HEK293 (cell line): Measurements from ENCODE around the gene CEP85L.

ENCODE experiments used
- CTCF ChIA-PET: fragments of 350-600 bp; formaldehyde crosslinking; extraction: SDS; loops from one replicate; lab custom pipeline; 2021; ENCODE audit warnings: antibody characterized with exemption; lab: Yijun Ruan, JAX
- POLR2A ChIA-PET: fragments of 300-600 bp; formaldehyde crosslinking; extraction: SDS; loops from one replicate; lab custom pipeline; 2020; ENCODE audit warnings: antibody characterized with exemption, inconsistent platforms; lab: Yijun Ruan, JAX
- H3K27ac ChIP-seq: fragments of 200-500 bp; sonication (Bioruptor generic); 2 replicates; pipeline ENCODE4 v1.5.1; 2014; ENCODE audit warnings: low read depth, low read length, control low read depth, inconsistent platforms; ENCODE audit errors: extremely low read depth
- H3K36me3 ChIP-seq, 2 experiments: fragments of 200-500 bp in 1 of 2; sonication (Bioruptor generic) in 1 of 2; 1 replicate in 1 of 2; 2 replicates in 1 of 2; pipeline ENCODE4 v1.5.1; 2014 to 2017; ENCODE audit warnings: inconsistent platforms in 2 of 2, low read length in 2 of 2; ENCODE audit not compliant: control insufficient read depth in 2 of 2, insufficient read depth in 1 of 2
- H3K4me1 ChIP-seq: fragments of 200-500 bp; sonication (Bioruptor generic); 2 replicates; pipeline ENCODE4 v1.5.1; 2014; ENCODE audit warnings: mild to moderate bottlenecking, low read length, inconsistent platforms; ENCODE audit not compliant: control insufficient read depth, insufficient read depth
- H3K4me3 ChIP-seq: 2 replicates; pipeline ENCODE4 v1.5.1; 2011; ENCODE audit warnings: low read depth, mild to moderate bottlenecking, control low read depth, low read length, moderate library complexity
- H3K9me3 ChIP-seq: fragments of 200-500 bp; sonication (Bioruptor generic); 2 replicates; pipeline ENCODE4 v1.5.1; 2014; ENCODE audit warnings: low read depth, low read length, inconsistent platforms; ENCODE audit not compliant: control insufficient read depth, insufficient read depth
- GLI4 ChIP-seq: fragments of 450-650 bp; formaldehyde crosslinking; IDR thresholded peaks from 2 replicates; pipeline ENCODE4 v1.5.1; 2016; ENCODE audit warnings: missing biosample characterization, missing genetic modification characterization
- ZNF112 ChIP-seq: fragments of 450-650 bp; formaldehyde crosslinking; IDR thresholded peaks from 2 replicates; pipeline ENCODE4 v1.5.0; 2017; ENCODE audit warnings: missing biosample characterization, missing genetic modification characterization
- ZNF114 ChIP-seq: fragments of 450-650 bp; formaldehyde crosslinking; IDR thresholded peaks from 2 replicates; pipeline ENCODE4 v1.5.0; 2017; ENCODE audit warnings: missing biosample characterization, missing genetic modification characterization
- ZNF132 ChIP-seq: fragments of 450-650 bp; formaldehyde crosslinking; IDR thresholded peaks from 2 replicates; pipeline ENCODE4 v1.5.1; 2017; ENCODE audit warnings: missing biosample characterization, missing genetic modification characterization, borderline replicate concordance
- ZNF324 ChIP-seq: fragments of 450-650 bp; formaldehyde crosslinking; IDR thresholded peaks from 2 replicates; pipeline ENCODE4 v1.5.1; 2016; ENCODE audit warnings: missing biosample characterization, missing genetic modification characterization
- ZNF549 ChIP-seq: fragments of 450-650 bp; IDR thresholded peaks from 2 replicates; pipeline ENCODE4 v1.5.1; 2018; ENCODE audit warnings: missing biosample characterization, missing genetic modification characterization, mild to moderate bottlenecking, inconsistent platforms, moderate library complexity
- ZNF677 ChIP-seq: fragments of 450-650 bp; IDR thresholded peaks from 2 replicates; pipeline ENCODE4 v1.5.0; 2018; ENCODE audit warnings: missing biosample characterization, mild to moderate bottlenecking, missing genetic modification characterization, moderate library complexity
- ZNF747 ChIP-seq: fragments of 450-650 bp; formaldehyde crosslinking; IDR thresholded peaks from 2 replicates; pipeline ENCODE4 v1.5.1; 2016; ENCODE audit warnings: missing biosample characterization, missing genetic modification characterization
- TF ChIP-seq, protein P1 (sequence below): fragments of 450-650 bp; formaldehyde crosslinking; IDR thresholded peaks from 2 replicates; pipeline ENCODE4 v1.5.1; 2016; ENCODE audit warnings: missing biosample characterization, missing genetic modification characterization
- TF ChIP-seq, protein P2 (sequence below): fragments of 450-650 bp; formaldehyde crosslinking; IDR thresholded peaks from 2 replicates; pipeline ENCODE4 v1.5.1; 2017; ENCODE audit warnings: missing biosample characterization, missing genetic modification characterization
- TF ChIP-seq, protein P3 (sequence below): fragments of 450-650 bp; formaldehyde crosslinking; conservative IDR thresholded peaks from 2 replicates; pipeline ENCODE4 v1.5.1; 2016; ENCODE audit warnings: low read depth, missing biosample characterization, missing genetic modification characterization
- TF ChIP-seq, protein P4 (sequence below): fragments of 450-650 bp; formaldehyde crosslinking; IDR thresholded peaks from 2 replicates; pipeline ENCODE4 v1.5.1; 2016; ENCODE audit warnings: missing biosample characterization, missing genetic modification characterization
- TF ChIP-seq, protein P5 (sequence below): fragments of 450-650 bp; formaldehyde crosslinking; IDR thresholded peaks from 2 replicates; pipeline ENCODE4 v1.5.1; 2016; ENCODE audit warnings: missing biosample characterization, missing genetic modification characterization
- TF ChIP-seq, protein P6 (sequence below): fragments of 450-650 bp; IDR thresholded peaks from 2 replicates; pipeline ENCODE4 v1.5.1; 2018; ENCODE audit warnings: missing biosample characterization, missing genetic modification characterization

The CEP85L gene

DNA sequence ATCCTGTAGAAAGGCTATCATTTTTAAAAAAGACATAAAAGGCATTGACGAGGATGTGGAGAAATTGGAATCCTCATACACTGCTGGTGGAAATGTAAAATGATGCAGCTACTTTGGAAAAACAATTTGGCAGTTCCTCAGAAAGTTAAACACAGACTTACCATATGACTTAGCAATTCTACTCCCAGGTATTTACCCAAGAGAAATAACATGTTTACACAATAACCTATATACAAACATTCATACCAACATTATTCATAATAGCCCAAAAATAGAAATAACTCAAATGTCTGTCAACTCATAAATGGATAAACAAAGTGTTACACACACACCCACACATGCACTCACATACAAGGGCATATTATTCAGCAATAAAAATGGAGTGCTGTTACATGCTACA, 23.4 kb upstream of the CEP85L start:
- Histone ChIP-seq H3K4me3 (no peak overlapping the region), H3K4me1 (no peaks in the 10 kb centered on the region), H3K27ac (no peak overlapping the region), H3K9me3 (no peaks in the 10 kb centered on the region), H3K36me3 (no peaks in the 10 kb centered on the region)
- TF ChIP-seq ZNF677 (tag by site-specific recombination) (no peak), ZNF112 (tag by site-specific recombination) (no peak), GLI4 (tag by site-specific recombination) (no peak), ZNF747 (tag by site-specific recombination) (no peak), ZNF114 (tag by site-specific recombination) (no peak), ZNF549 (tag by site-specific recombination) (no peak), ZNF324 (no peak)
- TF ChIP-seq, protein P1, sequence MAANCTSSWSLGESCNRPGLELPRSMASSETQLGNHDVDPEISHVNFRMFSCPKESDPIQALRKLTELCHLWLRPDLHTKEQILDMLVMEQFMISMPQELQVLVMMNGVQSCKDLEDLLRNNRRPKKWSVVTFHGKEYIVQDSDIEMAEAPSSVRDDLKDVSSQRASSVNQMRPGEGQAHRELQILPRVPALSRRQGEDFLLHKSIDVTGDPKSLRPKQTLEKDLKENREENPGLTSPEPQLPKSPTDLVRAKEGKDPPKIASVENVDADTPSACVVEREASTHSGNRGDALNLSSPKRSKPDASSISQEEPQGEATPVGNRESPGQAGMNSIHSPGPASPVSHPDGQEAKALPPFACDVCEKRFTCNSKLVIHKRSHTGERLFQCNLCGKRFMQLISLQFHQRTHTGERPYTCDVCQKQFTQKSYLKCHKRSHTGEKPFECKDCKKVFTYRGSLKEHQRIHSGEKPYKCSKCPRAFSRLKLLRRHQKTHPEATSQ (tag by site-specific recombination): no peak
- TF ChIP-seq, protein P2, sequence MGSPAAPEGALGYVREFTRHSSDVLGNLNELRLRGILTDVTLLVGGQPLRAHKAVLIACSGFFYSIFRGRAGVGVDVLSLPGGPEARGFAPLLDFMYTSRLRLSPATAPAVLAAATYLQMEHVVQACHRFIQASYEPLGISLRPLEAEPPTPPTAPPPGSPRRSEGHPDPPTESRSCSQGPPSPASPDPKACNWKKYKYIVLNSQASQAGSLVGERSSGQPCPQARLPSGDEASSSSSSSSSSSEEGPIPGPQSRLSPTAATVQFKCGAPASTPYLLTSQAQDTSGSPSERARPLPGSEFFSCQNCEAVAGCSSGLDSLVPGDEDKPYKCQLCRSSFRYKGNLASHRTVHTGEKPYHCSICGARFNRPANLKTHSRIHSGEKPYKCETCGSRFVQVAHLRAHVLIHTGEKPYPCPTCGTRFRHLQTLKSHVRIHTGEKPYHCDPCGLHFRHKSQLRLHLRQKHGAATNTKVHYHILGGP (tag by site-specific recombination): no peak
- TF ChIP-seq, protein P3, sequence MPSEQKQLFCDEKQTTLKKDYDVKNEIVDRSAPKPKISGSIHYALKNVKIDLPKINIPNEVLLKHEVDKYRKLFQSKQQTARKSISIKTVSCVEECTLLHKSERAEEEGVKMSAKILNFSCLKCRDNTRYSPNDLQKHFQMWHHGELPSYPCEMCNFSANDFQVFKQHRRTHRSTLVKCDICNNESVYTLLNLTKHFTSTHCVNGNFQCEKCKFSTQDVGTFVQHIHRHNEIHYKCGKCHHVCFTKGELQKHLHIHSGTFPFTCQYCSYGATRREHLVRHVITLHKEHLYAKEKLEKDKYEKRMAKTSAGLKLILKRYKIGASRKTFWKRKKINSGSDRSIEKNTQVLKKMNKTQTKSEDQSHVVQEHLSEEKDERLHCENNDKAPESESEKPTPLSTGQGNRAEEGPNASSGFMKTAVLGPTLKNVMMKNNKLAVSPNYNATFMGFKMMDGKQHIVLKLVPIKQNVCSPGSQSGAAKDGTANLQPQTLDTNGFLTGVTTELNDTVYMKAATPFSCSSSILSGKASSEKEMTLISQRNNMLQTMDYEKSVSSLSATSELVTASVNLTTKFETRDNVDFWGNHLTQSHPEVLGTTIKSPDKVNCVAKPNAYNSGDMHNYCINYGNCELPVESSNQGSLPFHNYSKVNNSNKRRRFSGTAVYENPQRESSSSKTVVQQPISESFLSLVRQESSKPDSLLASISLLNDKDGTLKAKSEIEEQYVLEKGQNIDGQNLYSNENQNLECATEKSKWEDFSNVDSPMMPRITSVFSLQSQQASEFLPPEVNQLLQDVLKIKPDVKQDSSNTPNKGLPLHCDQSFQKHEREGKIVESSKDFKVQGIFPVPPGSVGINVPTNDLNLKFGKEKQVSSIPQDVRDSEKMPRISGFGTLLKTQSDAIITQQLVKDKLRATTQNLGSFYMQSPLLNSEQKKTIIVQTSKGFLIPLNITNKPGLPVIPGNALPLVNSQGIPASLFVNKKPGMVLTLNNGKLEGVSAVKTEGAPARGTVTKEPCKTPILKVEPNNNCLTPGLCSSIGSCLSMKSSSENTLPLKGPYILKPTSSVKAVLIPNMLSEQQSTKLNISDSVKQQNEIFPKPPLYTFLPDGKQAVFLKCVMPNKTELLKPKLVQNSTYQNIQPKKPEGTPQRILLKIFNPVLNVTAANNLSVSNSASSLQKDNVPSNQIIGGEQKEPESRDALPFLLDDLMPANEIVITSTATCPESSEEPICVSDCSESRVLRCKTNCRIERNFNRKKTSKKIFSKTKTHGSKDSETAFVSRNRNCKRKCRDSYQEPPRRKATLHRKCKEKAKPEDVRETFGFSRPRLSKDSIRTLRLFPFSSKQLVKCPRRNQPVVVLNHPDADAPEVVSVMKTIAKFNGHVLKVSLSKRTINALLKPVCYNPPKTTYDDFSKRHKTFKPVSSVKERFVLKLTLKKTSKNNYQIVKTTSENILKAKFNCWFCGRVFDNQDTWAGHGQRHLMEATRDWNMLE (tag by site-specific recombination): no peak
- TF ChIP-seq, protein P4, sequence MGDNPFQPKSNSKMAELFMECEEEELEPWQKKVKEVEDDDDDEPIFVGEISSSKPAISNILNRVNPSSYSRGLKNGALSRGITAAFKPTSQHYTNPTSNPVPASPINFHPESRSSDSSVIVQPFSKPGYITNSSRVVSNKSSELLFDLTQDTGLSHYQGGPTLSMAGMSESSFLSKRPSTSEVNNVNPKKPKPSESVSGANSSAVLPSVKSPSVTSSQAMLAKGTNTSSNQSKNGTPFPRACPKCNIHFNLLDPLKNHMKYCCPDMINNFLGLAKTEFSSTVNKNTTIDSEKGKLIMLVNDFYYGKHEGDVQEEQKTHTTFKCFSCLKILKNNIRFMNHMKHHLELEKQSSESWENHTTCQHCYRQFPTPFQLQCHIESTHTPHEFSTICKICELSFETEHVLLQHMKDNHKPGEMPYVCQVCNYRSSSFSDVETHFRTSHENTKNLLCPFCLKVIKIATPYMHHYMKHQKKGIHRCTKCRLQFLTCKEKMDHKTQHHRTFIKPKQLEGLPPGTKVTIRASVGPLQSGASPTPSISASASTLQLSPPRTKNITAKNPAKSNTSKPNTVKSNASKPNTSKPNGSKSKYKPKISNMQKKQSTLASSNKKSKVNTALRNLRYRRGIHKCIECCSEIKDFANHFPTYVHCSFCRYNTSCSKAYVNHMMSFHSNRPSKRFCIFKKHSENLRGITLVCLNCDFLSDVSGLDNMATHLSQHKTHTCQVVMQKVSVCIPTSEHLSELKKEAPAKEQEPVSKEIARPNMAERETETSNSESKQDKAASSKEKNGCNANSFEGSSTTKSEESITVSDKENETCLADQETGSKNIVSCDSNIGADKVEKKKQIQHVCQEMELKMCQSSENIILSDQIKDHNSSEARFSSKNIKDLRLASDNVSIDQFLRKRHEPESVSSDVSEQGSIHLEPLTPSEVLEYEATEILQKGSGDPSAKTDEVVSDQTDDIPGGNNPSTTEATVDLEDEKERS: no peak
- TF ChIP-seq, protein P5, sequence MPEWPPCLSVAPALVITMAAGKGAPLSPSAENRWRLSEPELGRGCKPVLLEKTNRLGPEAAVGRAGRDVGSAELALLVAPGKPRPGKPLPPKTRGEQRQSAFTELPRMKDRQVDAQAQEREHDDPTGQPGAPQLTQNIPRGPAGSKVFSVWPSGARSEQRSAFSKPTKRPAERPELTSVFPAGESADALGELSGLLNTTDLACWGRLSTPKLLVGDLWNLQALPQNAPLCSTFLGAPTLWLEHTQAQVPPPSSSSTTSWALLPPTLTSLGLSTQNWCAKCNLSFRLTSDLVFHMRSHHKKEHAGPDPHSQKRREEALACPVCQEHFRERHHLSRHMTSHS (tag by site-specific recombination): no peak
- POLR2A ChIA-PET: no interaction called here
- CTCF ChIA-PET: no interaction called here

DNA sequence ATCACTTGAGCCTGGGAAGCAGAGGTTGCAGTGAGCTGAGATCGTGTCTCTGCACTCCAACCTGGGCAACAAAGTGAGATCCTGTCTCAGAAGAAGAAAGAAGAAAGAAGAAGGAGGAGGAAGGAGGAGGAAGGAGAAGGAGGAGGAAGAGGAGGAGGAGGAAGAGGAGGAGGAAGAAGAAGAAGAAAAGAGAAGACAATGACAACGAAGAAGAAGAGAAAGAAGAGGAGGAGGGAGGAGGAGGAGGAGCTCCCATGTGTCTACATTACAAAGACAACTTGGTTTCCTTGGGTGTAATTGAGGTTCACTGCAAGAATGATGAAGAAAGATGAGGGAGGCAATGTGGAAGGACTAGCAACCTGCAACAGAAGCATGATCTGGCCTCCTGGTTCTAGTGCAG, 21.3 kb upstream of the CEP85L start:
- POLR2A ChIA-PET: no interaction called here
- no peak overlapping the region for H3K27ac ChIP-seq
- H3K4me1 ChIP-seq: peaks cover 7% of the 10 kb centered on the region; the same call in 1 of the 2 replicates
- TF ChIP-seq, protein P6, sequence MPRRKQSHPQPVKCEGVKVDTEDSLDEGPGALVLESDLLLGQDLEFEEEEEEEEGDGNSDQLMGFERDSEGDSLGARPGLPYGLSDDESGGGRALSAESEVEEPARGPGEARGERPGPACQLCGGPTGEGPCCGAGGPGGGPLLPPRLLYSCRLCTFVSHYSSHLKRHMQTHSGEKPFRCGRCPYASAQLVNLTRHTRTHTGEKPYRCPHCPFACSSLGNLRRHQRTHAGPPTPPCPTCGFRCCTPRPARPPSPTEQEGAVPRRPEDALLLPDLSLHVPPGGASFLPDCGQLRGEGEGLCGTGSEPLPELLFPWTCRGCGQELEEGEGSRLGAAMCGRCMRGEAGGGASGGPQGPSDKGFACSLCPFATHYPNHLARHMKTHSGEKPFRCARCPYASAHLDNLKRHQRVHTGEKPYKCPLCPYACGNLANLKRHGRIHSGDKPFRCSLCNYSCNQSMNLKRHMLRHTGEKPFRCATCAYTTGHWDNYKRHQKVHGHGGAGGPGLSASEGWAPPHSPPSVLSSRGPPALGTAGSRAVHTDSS: peak; percentile 89
- no peak for TF ChIP-seq ZNF132 (tag by site-specific recombination)
- TF ChIP-seq, all 188 proteins: peak for 1
- no peaks in the 10 kb centered on the region for H3K9me3 ChIP-seq
- no peak overlapping the region for H3K4me3 ChIP-seq
- no peaks in the 10 kb centered on the region for H3K36me3 ChIP-seq
- CTCF ChIA-PET: interaction anchor here (0.7 to 1.6 kb wide), 2 partner anchors 12 to 439 kb away, joined by 3 to 5 read pairs; no protein-coding TSS in a partner anchor
